K562 (cell line): ENCODE measurements around the gene ANKRD7. TPM values are rescaled to one million over a fixed set of nuclear protein-coding genes. Genes with fewer than 3 reads are reported as not detected.
A peak's percentile ranks its signal among the peaks of the same experiment; 100 is the strongest.

Experiments
- ARID3B ChIP-seq: fragments of 250-450 bp; sonication (Bioruptor Pico); IDR thresholded peaks from 2 replicates; pipeline ENCODE4 v1.4.0; 2020; ENCODE audit warnings: borderline replicate concordance
- CREB1 ChIP-seq, 2 experiments: sonication (generic) in 1 of 2; formaldehyde crosslinking in 1 of 2; IDR thresholded peaks; 2 replicates each; pipeline versions ENCODE4 v1.6.1 to v1.8.0; 2012 to 2022; ENCODE audit warnings: inconsistent platforms in 1 of 2, mild to moderate bottlenecking in 1 of 2, missing genetic modification reagents in 1 of 2, moderate library complexity in 1 of 2
- HCFC1 ChIP-seq: IDR thresholded peaks from 2 replicates; pipeline ENCODE4 v1.6.1; 2012; ENCODE audit warnings: low read depth, low read length, improper control_type of control experiment
- HMG20B ChIP-seq: fragments of 250-450 bp; sonication (Bioruptor Pico); IDR thresholded peaks from 2 replicates; pipeline ENCODE4 v1.5.0; 2021; ENCODE audit warnings: mild to moderate bottlenecking
- KAT7 ChIP-seq: sonication (generic); formaldehyde crosslinking; IDR thresholded peaks from 2 replicates; pipeline ENCODE4 v1.8.0; 2022; ENCODE audit warnings: missing genetic modification reagents, mild to moderate bottlenecking, borderline replicate concordance
- LEF1 ChIP-seq: fragments of 450-650 bp; IDR thresholded peaks from 2 replicates; pipeline ENCODE4 v1.6.1; 2016; ENCODE audit warnings: mild to moderate bottlenecking
- NFYB ChIP-seq: IDR thresholded peaks from 2 replicates; pipeline ENCODE4 v1.6.1; 2011; ENCODE audit warnings: mild to moderate bottlenecking, moderate library complexity; ENCODE audit not compliant: insufficient read length; ENCODE audit errors: extremely low read depth
- SMAD2 ChIP-seq: fragments of 150-350 bp; IDR thresholded peaks from 2 replicates; pipeline ENCODE4 v1.6.1; 2014; ENCODE audit warnings: low read depth, mild to moderate bottlenecking, low read length
- SMARCA5 ChIP-seq: fragments of 450-650 bp; IDR thresholded peaks from 2 replicates; pipeline ENCODE4 v1.6.1; 2016
- SRSF1 ChIP-seq: fragments of 200-400 bp; formaldehyde crosslinking; IDR thresholded peaks from 2 replicates; pipeline ENCODE4 v1.6.1; 2017; ENCODE audit warnings: mild to moderate bottlenecking, low read depth, low read length, moderate library complexity
- TARDBP ChIP-seq: fragments of 450-650 bp; IDR thresholded peaks from 2 replicates; pipeline ENCODE4 v1.6.1; 2016
- TBP ChIP-seq: optimal IDR thresholded peaks from 2 replicates; pipeline ENCODE3; 2011; ENCODE audit warnings: low read depth, low read length, improper control_type of control experiment
- TOE1 ChIP-seq, 2 experiments: fragments of 450-650 bp in 1 of 2; sonication (generic) in 1 of 2; formaldehyde crosslinking in 1 of 2; IDR thresholded peaks; 2 replicates each; pipeline versions ENCODE4 v1.7.1 to v1.8.0; 2016 to 2022; ENCODE audit warnings: borderline replicate concordance in 2 of 2, mild to moderate bottlenecking in 2 of 2, antibody characterized with exemption in 1 of 2, inconsistent platforms in 1 of 2, low read depth in 1 of 2, missing genetic modification reagents in 1 of 2, moderate library complexity in 1 of 2
- ZNF384 ChIP-seq: IDR thresholded peaks from 2 replicates; pipeline ENCODE4 v1.6.1; 2012; ENCODE audit warnings: low read depth, low read length, improper control_type of control experiment
- ZNF449 ChIP-seq: fragments of 250-450 bp; sonication (Bioruptor Pico); IDR thresholded peaks from 2 replicates; pipeline ENCODE4 v1.8.0; 2022; ENCODE audit warnings: moderate library complexity, mild to moderate bottlenecking, inconsistent platforms
- polyA plus RNA-seq, 8 experiments: library from polyadenylated mRNA; depleted of rRNA in 4 of 8; stranded (reverse) in 5 of 8; unstranded in 3 of 8; fragments of >200 nt; fragmentation: Nextera tagmentation in 2 of 8; fragmentation: Illumina TruSeq in 1 of 8; extraction: Ambion mirVana in 2 of 8; extraction: Trizol in 1 of 8; gene quantifications; 2 replicates each; pipeline versions ENCODE4 v1.2.1 to v1.2.3, GENCODE V29; 2011 to 2014; ENCODE audit warnings: inconsistent platforms in 1 of 8, missing spikeins in 1 of 8
- total RNA-seq, 7 experiments: library from RNA; depleted of rRNA in 6 of 7; stranded (reverse); fragments of >200 nt in 6 of 7; fragmentation: Illumina TruSeq in 2 of 7; extraction: Trizol in 2 of 7; gene quantifications; 2 replicates each; pipeline versions ENCODE4 v1.2.1 to v1.2.3, GENCODE V29; 2011 to 2021; ENCODE audit warnings: low replicate concordance in 1 of 7
- TF ChIP-seq, protein P1 (sequence below): fragments of 250-450 bp; sonication (Bioruptor Pico); IDR thresholded peaks from 2 replicates; pipeline ENCODE4 v1.8.0; 2022; ENCODE audit warnings: inconsistent platforms, mild to moderate bottlenecking, moderate library complexity, borderline replicate concordance
- TF ChIP-seq, protein P2 (sequence below), 2 experiments: IDR thresholded peaks; 2 replicates each; pipeline ENCODE4 v1.6.1; 2012; ENCODE audit warnings: improper control_type of control experiment in 2 of 2, low read depth in 2 of 2, low read length in 2 of 2, borderline replicate concordance in 1 of 2

Gene ANKRD7
- total and polyA plus RNA-seq, 9 of the 15 experiments (the other 6 are each of a cell fraction or from before 2014, with no cell fraction given) = 0.33 TPM; not detected in 8

- TF ChIP-seq, protein P1, sequence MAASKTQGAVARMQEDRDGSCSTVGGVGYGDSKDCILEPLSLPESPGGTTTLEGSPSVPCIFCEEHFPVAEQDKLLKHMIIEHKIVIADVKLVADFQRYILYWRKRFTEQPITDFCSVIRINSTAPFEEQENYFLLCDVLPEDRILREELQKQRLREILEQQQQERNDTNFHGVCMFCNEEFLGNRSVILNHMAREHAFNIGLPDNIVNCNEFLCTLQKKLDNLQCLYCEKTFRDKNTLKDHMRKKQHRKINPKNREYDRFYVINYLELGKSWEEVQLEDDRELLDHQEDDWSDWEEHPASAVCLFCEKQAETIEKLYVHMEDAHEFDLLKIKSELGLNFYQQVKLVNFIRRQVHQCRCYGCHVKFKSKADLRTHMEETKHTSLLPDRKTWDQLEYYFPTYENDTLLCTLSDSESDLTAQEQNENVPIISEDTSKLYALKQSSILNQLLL (CRISPR knock-in tag) = no peak
- TF ChIP-seq TBP = peak; percentile 97
- TF ChIP-seq LEF1 = peak; percentile 54; the same call in 1 of the 2 replicates
- peak; percentile 23; the same call in 1 of the 2 replicates for TF ChIP-seq ZNF384
- TF ChIP-seq HMG20B (CRISPR knock-in tag) = 0 out of 2 replicates have a peak, but pooled peaks have one; percentile 38
- peak; percentile 47 for TF ChIP-seq HCFC1
- TF ChIP-seq NFYB = peak; percentile 14
- TF ChIP-seq SMAD2 = no peak
- no peak for TF ChIP-seq SRSF1
- no peak for TF ChIP-seq TARDBP
- TF ChIP-seq, protein P2, sequence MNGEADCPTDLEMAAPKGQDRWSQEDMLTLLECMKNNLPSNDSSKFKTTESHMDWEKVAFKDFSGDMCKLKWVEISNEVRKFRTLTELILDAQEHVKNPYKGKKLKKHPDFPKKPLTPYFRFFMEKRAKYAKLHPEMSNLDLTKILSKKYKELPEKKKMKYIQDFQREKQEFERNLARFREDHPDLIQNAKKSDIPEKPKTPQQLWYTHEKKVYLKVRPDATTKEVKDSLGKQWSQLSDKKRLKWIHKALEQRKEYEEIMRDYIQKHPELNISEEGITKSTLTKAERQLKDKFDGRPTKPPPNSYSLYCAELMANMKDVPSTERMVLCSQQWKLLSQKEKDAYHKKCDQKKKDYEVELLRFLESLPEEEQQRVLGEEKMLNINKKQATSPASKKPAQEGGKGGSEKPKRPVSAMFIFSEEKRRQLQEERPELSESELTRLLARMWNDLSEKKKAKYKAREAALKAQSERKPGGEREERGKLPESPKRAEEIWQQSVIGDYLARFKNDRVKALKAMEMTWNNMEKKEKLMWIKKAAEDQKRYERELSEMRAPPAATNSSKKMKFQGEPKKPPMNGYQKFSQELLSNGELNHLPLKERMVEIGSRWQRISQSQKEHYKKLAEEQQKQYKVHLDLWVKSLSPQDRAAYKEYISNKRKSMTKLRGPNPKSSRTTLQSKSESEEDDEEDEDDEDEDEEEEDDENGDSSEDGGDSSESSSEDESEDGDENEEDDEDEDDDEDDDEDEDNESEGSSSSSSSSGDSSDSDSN (IDR thresholded peaks at IDR 0.05; ENCODE audit: borderline replicate concordance in 1 of 2, low read depth in 2 of 2, low read length in 2 of 2) = peak; percentile 91 to 96
- TF ChIP-seq TOE1 (IDR thresholded peaks at IDR 0.05; ENCODE audit: borderline replicate concordance) = peak; percentile 76
- 0 out of 2 replicates have a peak, but pooled peaks have one; percentile 65 for TF ChIP-seq TOE1 (CRISPR knock-in tag; IDR thresholded peaks at IDR 0.05; ENCODE audit: borderline replicate concordance, low read depth)
- no peak for TF ChIP-seq ARID3B (CRISPR knock-in tag)
- TF ChIP-seq SMARCA5 = 0 out of 2 replicates have a peak, but pooled peaks have one; percentile 55
- TF ChIP-seq ZNF449 (CRISPR knock-in tag) = 0 out of 2 replicates have a peak, but pooled peaks have one; percentile 61
- TF ChIP-seq CREB1 (IDR thresholded peaks at IDR 0.05) = peak; percentile 79
- peak; percentile 79 for TF ChIP-seq CREB1 (CRISPR knock-in tag; IDR thresholded peaks at IDR 0.05)
- peak; percentile 85 for TF ChIP-seq KAT7 (CRISPR knock-in tag)
Observed at GRCh38 chr7:118183786-118184564, 40.5 kb upstream of the ANKRD7 start, which contains the start of gene LSM8 (continued).
